Loucy (cell line): Measurements from ENCODE around the gene APOC3.

ENCODE experiments used
- EZH2phosphoT487 ChIP-seq: fragments of 200-600 bp; IDR thresholded peaks from 2 replicates; pipeline ENCODE4 v1.6.1; 2018; ENCODE audit warnings: antibody characterized with exemption, mild to moderate bottlenecking, moderate library complexity, borderline replicate concordance
- TF ChIP-seq, protein P1 (sequence below): fragments of 200-600 bp; sonication (generic); conservative IDR thresholded peaks from 2 replicates; pipeline ENCODE4 v1.5.1; 2014; ENCODE audit warnings: mild to moderate bottlenecking, antibody characterized with exemption, low read length

DNA sequence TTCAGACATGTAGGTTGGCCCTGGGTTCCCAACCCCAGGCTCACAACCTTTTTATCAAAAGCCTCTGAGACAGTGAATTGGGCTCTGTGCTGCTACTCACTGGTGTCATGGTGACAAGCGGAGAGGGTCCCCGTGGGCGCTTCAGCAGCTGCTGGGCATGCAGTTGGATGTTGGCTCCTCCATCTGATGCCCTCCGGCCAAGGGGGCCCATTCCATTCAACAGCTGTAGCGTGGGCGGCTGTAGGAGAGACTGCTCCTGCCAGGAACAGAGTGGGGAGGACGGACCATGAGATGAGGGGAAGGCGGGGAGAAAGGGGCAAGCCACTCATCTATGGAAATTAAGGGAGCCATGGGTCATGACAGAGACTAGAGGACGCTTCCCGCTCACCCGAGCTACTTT is 43.7 kb downstream of the APOC3 start:
- TF ChIP-seq, protein P1, sequence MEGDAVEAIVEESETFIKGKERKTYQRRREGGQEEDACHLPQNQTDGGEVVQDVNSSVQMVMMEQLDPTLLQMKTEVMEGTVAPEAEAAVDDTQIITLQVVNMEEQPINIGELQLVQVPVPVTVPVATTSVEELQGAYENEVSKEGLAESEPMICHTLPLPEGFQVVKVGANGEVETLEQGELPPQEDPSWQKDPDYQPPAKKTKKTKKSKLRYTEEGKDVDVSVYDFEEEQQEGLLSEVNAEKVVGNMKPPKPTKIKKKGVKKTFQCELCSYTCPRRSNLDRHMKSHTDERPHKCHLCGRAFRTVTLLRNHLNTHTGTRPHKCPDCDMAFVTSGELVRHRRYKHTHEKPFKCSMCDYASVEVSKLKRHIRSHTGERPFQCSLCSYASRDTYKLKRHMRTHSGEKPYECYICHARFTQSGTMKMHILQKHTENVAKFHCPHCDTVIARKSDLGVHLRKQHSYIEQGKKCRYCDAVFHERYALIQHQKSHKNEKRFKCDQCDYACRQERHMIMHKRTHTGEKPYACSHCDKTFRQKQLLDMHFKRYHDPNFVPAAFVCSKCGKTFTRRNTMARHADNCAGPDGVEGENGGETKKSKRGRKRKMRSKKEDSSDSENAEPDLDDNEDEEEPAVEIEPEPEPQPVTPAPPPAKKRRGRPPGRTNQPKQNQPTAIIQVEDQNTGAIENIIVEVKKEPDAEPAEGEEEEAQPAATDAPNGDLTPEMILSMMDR: no peak
- TF ChIP-seq EZH2phosphoT487: no peak
